ENCODE results near the gene CD2AP. TPM values are rescaled to one million over a fixed set of nuclear protein-coding genes. Genes with fewer than 3 reads are reported as not detected.

Gene CD2AP
- total and polyA plus RNA-seq, 2 of the 8 experiments (the other 6 are each of a cell fraction or from before 2014, with no cell fraction given), result 8.6 to 75.6 TPM

DNA sequence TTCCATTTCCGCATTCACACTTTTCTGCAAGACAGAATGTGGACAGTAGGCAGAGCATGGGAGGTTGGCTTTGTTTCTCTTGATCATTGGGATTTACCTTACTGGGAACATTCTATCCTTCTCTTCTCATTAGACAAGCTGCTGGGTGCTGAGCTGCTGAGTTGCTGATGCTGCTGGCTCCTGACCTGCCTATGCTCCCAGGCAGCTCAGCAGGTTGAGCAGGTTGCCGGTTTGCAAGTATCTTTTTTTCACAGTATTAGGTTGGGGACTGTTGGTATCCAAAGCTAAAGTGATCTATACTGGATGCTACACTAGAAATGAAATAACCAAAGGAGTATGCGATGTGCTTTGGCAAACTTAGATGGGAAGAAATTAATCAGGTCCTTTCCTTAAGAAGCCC lies 197.1 kb downstream of the CD2AP start:
- Histone ChIP-seq H3K27me3 (replicated peaks in 1 of 4; ENCODE audit: control insufficient read depth in 3 of 4, extremely low read depth in 1 of 4, insufficient read depth in 3 of 4, low read length in 3 of 4) (no peaks in the 10 kb centered on the region), H4K5ac (ENCODE audit: insufficient read length, low read depth, low read length) (no peak overlapping the region), H2BK20ac (ENCODE audit: low read length) (no peak overlapping the region), H3K36me3 (ENCODE audit: control insufficient read depth in 2 of 4, insufficient read depth in 4 of 4, low read length in 3 of 4) (no peaks in the 10 kb centered on the region), H3K79me1 (ENCODE audit: low read depth, low read length) (no peaks in the 10 kb centered on the region), H3K56ac (replicated peaks; ENCODE audit: insufficient read length, low read depth, low read length) (no peak overlapping the region), H2AK5ac (ENCODE audit: low read depth, low read length) (no peak overlapping the region), H3K79me2 (ENCODE audit: control insufficient read depth in 1 of 2, insufficient read depth in 2 of 2, low read length in 2 of 2) (no peaks in the 10 kb centered on the region), H2AFZ (ENCODE audit: low read length) (no peak overlapping the region), H3K23me2 (ENCODE audit: low read depth, low read length) (no peaks in the 10 kb centered on the region), H3K14ac (ENCODE audit: insufficient read length) (no peak overlapping the region), H2BK120ac (replicated peaks; ENCODE audit: low read depth, low read length) (no peak overlapping the region), H4K91ac (replicated peaks; ENCODE audit: insufficient read length, low read length) (no peak overlapping the region), H3K9me3 (ENCODE audit: insufficient read depth in 2 of 2, low read depth in 1 of 2, low read length in 1 of 2) (no peaks in the 10 kb centered on the region), H3K4me3 (ENCODE audit: extremely low read depth in 1 of 4, insufficient read depth in 2 of 4, low read depth in 3 of 4, low read length in 4 of 4) (no peak overlapping the region), H3K4me1 (replicated peaks in 1 of 4; ENCODE audit: control insufficient read depth in 3 of 4, insufficient read depth in 4 of 4, low read length in 3 of 4) (peaks cover 0 to 8% (median 2%) of the 10 kb centered on the region in 4 experiments; a peak in 5 of 7 replicates), H4K8ac (ENCODE audit: extremely low read depth, insufficient read depth, low read length) (no peak overlapping the region), H2BK12ac (ENCODE audit: low read depth, low read length) (no peak overlapping the region), H3K27ac (ENCODE audit: low read depth, low read length) (no peak overlapping the region), H2BK5ac (ENCODE audit: low read depth, low read length) (no peak overlapping the region), H3K4me2 (ENCODE audit: insufficient read depth in 1 of 2, low read depth in 2 of 2, low read length in 2 of 2) (no peak overlapping the region), H2BK15ac (ENCODE audit: low read length) (no peak overlapping the region), H4K20me1 (replicated peaks in 1 of 2; ENCODE audit: control insufficient read depth in 1 of 2, insufficient read depth in 2 of 2, low read length in 2 of 2) (no peaks in the 10 kb centered on the region), H3K23ac (ENCODE audit: insufficient read length) (no peak overlapping the region), H3K18ac (ENCODE audit: extremely low read depth, low read length) (no peak overlapping the region), H3K9ac (replicated peaks in 1 of 4; ENCODE audit: extremely low read depth in 1 of 4, low read depth in 3 of 4, low read length in 3 of 4) (no peak overlapping the region), H3K4ac (replicated peaks; ENCODE audit: insufficient read length, low read depth, low read length) (no peak overlapping the region)
- TF ChIP-seq, protein P1, sequence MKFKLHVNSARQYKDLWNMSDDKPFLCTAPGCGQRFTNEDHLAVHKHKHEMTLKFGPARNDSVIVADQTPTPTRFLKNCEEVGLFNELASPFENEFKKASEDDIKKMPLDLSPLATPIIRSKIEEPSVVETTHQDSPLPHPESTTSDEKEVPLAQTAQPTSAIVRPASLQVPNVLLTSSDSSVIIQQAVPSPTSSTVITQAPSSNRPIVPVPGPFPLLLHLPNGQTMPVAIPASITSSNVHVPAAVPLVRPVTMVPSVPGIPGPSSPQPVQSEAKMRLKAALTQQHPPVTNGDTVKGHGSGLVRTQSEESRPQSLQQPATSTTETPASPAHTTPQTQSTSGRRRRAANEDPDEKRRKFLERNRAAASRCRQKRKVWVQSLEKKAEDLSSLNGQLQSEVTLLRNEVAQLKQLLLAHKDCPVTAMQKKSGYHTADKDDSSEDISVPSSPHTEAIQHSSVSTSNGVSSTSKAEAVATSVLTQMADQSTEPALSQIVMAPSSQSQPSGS (IDR thresholded peaks at IDR 0.05; ENCODE audit: low read length), result no peak
- TF ChIP-seq, protein P2, sequence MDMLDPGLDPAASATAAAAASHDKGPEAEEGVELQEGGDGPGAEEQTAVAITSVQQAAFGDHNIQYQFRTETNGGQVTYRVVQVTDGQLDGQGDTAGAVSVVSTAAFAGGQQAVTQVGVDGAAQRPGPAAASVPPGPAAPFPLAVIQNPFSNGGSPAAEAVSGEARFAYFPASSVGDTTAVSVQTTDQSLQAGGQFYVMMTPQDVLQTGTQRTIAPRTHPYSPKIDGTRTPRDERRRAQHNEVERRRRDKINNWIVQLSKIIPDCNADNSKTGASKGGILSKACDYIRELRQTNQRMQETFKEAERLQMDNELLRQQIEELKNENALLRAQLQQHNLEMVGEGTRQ (IDR thresholded peaks at IDR 0.05; ENCODE audit: low read length), result no peak
- TF ChIP-seq NRF1 (IDR thresholded peaks at IDR 0.05; ENCODE audit: low read depth, low read length), result no peak
- no peak for TF ChIP-seq SIN3A (conservative IDR thresholded peaks at IDR 0.05 in 1 of 2, IDR thresholded peaks at IDR 0.05 in 1 of 2; ENCODE audit: low read depth in 1 of 2, low read length in 2 of 2)
- TF ChIP-seq YY1 (IDR thresholded peaks at IDR 0.05; ENCODE audit: low read depth, low read length), result no peak
- TF ChIP-seq, protein P3, sequence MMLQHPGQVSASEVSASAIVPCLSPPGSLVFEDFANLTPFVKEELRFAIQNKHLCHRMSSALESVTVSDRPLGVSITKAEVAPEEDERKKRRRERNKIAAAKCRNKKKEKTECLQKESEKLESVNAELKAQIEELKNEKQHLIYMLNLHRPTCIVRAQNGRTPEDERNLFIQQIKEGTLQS (IDR thresholded peaks at IDR 0.05; ENCODE audit: insufficient read depth, low read depth, low read length), result no peak
- TF ChIP-seq GABPA (IDR thresholded peaks at IDR 0.05; ENCODE audit: borderline replicate concordance, insufficient read depth, low read length), result no peak
- CTCF ChIA-PET (ENCODE audit: partially characterized antibody), result interaction anchor here (0.6 kb wide), 1 partner anchor 593 kb away, joined by 3 read pairs; no protein-coding TSS in a partner anchor
- POLR2A ChIA-PET (ENCODE audit: partially characterized antibody), result no interaction called here
- no peak for FAIRE-seq
- DNase-seq (ENCODE audit: low read depth in 1 of 2, low spot score in 2 of 2), result no peak
- 86% methylated on average over 3 of the region's 3 CpGs; no CpG with 5 or more reads in 1 of the 2 experiments for WGBS, 2 experiments (ENCODE audit: extremely low coverage in 1 of 2, insufficient coverage in 1 of 2, insufficient read length in 1 of 2, insufficient replicate concordance in 2 of 2, low coverage in 1 of 2, low lambda C conversion rate in 2 of 2, missing lambda C conversion rate in 1 of 2)
